ENCODE results near the gene EXD2. TPM values are rescaled to one million over a fixed set of nuclear protein-coding genes. Genes with fewer than 3 reads are reported as not detected.
"Not testable (repeated sequence)": the region's sequence is repeated elsewhere in the genome, so short reads cannot be mapped to it uniquely, and the experiment has no call there.

EXD2 gene
- total and polyA plus RNA-seq, 8 donors = 3.4 to 25.4 (median 9.4) TPM

DNA sequence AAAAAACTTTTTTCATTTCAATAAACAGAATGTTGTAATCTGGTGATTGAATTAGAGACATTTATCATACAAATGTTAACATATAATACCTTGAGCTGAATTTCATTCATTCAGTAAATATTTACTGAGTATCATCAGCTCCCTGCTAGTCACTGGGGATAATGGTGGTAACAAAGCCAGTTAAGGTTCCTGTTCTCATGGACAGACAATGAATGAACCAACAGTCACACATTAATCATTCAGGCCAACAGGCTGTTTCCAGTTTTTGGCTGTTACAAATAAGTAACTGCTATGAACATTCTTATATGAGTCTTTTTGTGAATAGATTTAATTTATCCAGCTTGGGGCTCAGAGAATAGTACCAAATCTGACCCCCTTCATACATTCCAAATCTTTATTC, 13.5 kb downstream of the EXD2 start:
- Histone ChIP-seq H3K27ac (no peak overlapping the region), H3K27me3 (no peaks in the 10 kb centered on the region), H3K4me1 (peaks cover 0 to 7% (median 3%) of the 10 kb centered on the region in 4 donors), H3K36me3 (peaks cover 0 to 25% (median 6%) of the 10 kb centered on the region in 4 donors), H3K4me3 (no peak overlapping the region), H3K9me3 (no peaks in the 10 kb centered on the region)
- TF ChIP-seq, protein P1, sequence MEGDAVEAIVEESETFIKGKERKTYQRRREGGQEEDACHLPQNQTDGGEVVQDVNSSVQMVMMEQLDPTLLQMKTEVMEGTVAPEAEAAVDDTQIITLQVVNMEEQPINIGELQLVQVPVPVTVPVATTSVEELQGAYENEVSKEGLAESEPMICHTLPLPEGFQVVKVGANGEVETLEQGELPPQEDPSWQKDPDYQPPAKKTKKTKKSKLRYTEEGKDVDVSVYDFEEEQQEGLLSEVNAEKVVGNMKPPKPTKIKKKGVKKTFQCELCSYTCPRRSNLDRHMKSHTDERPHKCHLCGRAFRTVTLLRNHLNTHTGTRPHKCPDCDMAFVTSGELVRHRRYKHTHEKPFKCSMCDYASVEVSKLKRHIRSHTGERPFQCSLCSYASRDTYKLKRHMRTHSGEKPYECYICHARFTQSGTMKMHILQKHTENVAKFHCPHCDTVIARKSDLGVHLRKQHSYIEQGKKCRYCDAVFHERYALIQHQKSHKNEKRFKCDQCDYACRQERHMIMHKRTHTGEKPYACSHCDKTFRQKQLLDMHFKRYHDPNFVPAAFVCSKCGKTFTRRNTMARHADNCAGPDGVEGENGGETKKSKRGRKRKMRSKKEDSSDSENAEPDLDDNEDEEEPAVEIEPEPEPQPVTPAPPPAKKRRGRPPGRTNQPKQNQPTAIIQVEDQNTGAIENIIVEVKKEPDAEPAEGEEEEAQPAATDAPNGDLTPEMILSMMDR (IDR thresholded peaks at IDR 0.05) = no peak
- TF ChIP-seq POLR2A (IDR thresholded peaks at IDR 0.05) (no peak), POLR2AphosphoS5 (IDR thresholded peaks at IDR 0.05) (no peak), EP300 (IDR thresholded peaks at IDR 0.05) (no peak)
- intact Hi-C loops (cut with DNase I; ENCODE audit: low total_unique reads) = no loop called here
- DNase-seq = peak in 1 of 2 donors; percentile 18

DNA sequence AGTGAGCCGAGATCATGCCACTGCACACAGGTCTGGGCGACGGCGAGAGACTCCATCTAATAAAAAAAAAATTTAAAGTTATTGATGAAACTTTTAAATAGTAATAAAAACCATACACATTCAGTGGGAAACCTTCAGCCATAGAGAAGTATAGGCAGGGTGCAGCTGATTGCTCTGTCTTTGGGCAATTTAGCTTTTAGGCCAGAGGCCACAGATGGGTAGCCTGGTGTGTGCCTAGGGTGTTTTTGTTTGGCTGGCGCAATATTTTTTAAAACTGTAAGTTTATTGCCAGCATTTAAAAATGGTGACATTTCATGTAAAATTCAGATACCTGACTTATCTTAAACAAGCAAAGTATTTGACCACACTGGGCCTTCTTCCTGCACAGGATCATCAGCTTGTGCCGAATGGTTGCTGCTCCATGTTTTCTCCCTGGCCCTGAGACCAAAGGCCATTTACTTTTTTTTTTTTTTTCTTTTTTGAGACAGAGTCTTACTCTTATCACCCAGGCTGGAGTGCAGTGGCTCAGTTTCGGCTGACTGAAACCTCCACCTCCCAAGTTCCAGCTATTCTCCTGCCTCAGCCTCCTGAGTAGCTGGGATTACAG, 16.2 kb downstream of the EXD2 start:
- Histone ChIP-seq H3K4me3 (no peak overlapping the region), H3K9me3 (no peaks in the 10 kb centered on the region), H3K27me3 (no peaks in the 10 kb centered on the region), H3K27ac (no peak overlapping the region), H3K36me3 (peaks cover 0 to 51% (median 25%) of the 10 kb centered on the region in 4 donors), H3K4me1 (peaks cover 0 to 7% (median 3%) of the 10 kb centered on the region in 4 donors)
- 91 to 97% (median 97%) methylated on average over 7 of the region's 7 CpGs for WGBS, 5 donors
- DNase-seq = no peak
- TF ChIP-seq EP300 (IDR thresholded peaks at IDR 0.05) = no peak
- TF ChIP-seq POLR2A (IDR thresholded peaks at IDR 0.05) = no peak
- TF ChIP-seq, protein P1 (IDR thresholded peaks at IDR 0.05) = no peak
- no peak for TF ChIP-seq POLR2AphosphoS5 (IDR thresholded peaks at IDR 0.05)
- intact Hi-C loops (cut with DNase I; ENCODE audit: low total_unique reads) = no loop called here

DNA sequence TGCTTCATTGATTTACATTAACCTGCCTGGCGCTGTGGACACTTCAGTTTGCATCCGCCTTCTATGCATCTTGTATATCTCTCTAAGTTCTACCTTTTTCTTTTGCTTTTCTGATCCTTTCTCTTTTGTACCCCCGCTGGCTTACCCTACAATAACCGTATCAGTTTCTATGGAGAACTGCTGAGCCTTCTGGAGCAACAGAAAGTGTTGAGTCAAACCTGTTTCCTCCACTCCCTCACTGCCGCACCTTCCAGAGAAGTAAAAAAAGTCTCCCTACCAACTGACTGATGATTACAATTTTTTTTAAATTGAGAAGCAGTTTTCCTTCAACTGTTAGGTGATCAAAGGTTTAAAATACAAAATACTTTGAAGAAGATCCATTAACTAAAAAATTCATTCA, 17.4 kb downstream of the EXD2 start:
- TF ChIP-seq EP300 (IDR thresholded peaks at IDR 0.05) = no peak
- TF ChIP-seq, protein P1 (IDR thresholded peaks at IDR 0.05) = no peak
- no peak for TF ChIP-seq POLR2A (IDR thresholded peaks at IDR 0.05)
- no peak for TF ChIP-seq POLR2AphosphoS5 (IDR thresholded peaks at IDR 0.05)
- H3K9me3 ChIP-seq = no peaks in the 10 kb centered on the region
- peaks cover 0 to 9% (median 4%) of the 10 kb centered on the region in 4 donors for H3K4me1 ChIP-seq
- no peak overlapping the region for H3K27ac ChIP-seq
- peaks cover 0 to 57% (median 31%) of the 10 kb centered on the region in 4 donors for H3K36me3 ChIP-seq
- WGBS, 5 donors = 62 to 80% (median 69%) methylated on average over 5 of the region's 5 CpGs
- DNase-seq = peak in 1 of 2 donors; percentile 58
- no peak overlapping the region for H3K4me3 ChIP-seq
- H3K27me3 ChIP-seq = no peaks in the 10 kb centered on the region
- intact Hi-C loops (cut with DNase I; ENCODE audit: low total_unique reads) = no loop called here

DNA sequence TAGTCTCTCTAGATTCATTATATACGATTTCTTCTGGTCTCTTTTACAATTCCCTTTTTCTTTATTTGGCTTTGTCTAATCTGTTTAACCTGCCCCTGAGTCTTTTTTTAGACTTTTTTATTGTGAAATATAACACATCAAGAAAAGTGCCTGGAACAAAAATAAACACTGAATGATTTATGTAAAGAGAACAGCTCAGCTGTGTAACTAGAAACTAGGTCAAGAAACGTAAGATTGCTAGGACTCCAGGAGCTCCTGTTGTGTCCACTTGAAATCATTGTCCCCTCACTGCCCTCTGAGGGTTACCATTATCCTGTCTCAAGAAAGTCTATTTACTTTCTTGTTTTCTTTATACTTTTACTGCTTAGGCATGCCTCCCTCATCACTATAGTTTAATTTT, 23.1 kb downstream of the EXD2 start:
- peaks cover 0 to 48% (median 36%) of the 10 kb centered on the region in 4 donors for H3K36me3 ChIP-seq
- TF ChIP-seq POLR2AphosphoS5 (IDR thresholded peaks at IDR 0.05) = no peak
- no peak for TF ChIP-seq POLR2A (IDR thresholded peaks at IDR 0.05)
- TF ChIP-seq EP300 (IDR thresholded peaks at IDR 0.05) = no peak
- TF ChIP-seq, protein P1 (IDR thresholded peaks at IDR 0.05) = no peak
- H3K27me3 ChIP-seq = no peaks in the 10 kb centered on the region
- WGBS, 5 donors = 18 to 54% (median 27%) methylated on average over 2 of the region's 2 CpGs
- peak in 1 of 2 donors; percentile 54 for DNase-seq
- H3K4me3 ChIP-seq = no peak overlapping the region
- intact Hi-C loops (cut with DNase I; ENCODE audit: low total_unique reads) = no loop called here
- H3K9me3 ChIP-seq = no peaks in the 10 kb centered on the region
- H3K4me1 ChIP-seq = peaks cover 0 to 16% (median 7%) of the 10 kb centered on the region in 4 donors
- peak overlapping the region in 1 of 5 donors; percentile 43 for H3K27ac ChIP-seq

DNA sequence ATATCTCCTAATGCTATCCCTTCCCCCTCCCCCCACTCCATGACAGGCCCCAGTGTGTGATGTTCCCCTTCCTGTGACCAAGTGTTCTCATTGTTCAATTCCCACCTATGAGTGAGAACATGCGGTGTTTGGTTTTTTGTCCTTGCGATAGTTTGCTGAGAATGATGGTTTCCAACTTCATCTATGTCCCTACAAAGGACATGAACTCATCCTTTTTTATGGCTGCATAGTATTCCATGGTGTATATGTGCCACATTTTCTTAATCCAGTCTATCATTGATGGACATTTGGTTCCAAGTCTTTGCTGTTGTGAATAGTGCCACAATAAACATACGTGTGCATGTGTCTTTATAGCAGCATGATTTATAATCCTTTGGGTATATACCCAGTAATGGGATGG, 26.4 kb downstream of the EXD2 start:
- H3K9me3 ChIP-seq; H3K27me3 ChIP-seq; H3K4me3 ChIP-seq; DNase-seq; H3K27ac ChIP-seq; intact Hi-C loops (cut with DNase I; ENCODE audit: low total_unique reads): not testable (repeated sequence)
- WGBS, 5 donors = 97 to 100% (median 100%) methylated on average over 1 to 3 of the region's 3 CpGs
- Histone ChIP-seq H3K4me1 (peaks cover 0 to 16% (median 7%) of the 10 kb centered on the region in 4 donors), H3K36me3 (peaks cover 0 to 21% (median 10%) of the 10 kb centered on the region in 4 donors)

Measured in stomach (tissue), 9 donors.